HG03196 (cell line): ENCODE results near the gene LDHAL6B.
A peak's percentile ranks its signal among the peaks of the same experiment; 100 is the strongest.

Experiments used
- ATAC-seq: cut with Tn5 transposase; IDR thresholded peaks from one replicate; pipeline ENCODE4 v1.9.1; 2021; ENCODE audit not compliant: unreplicated experiment

LDHAL6B gene

GRCh38 chr15:59249816-59250215, 43.2 kb downstream of the LDHAL6B start:
- no peak for ATAC-seq

DNA sequence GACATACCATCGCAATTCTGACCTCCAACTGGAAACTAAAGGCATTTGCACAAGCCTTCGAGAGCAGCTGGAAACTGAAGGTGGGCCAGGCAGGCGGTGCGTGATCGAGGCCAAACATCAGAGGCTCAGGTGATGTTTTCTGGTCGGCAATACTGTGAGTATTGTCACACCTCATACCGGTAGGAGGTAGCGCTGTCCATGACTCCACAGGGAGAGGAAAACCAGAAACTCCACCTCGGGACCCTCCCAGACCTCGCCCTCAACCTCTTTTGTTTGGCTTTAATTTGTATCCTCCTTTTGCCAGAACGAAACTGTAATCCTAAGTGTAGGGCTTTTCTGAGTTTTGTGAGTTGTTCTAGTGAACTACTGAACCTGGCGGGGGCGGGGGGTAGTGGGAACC, 43.6 kb downstream of the LDHAL6B start:
- no peak for ATAC-seq

DNA sequence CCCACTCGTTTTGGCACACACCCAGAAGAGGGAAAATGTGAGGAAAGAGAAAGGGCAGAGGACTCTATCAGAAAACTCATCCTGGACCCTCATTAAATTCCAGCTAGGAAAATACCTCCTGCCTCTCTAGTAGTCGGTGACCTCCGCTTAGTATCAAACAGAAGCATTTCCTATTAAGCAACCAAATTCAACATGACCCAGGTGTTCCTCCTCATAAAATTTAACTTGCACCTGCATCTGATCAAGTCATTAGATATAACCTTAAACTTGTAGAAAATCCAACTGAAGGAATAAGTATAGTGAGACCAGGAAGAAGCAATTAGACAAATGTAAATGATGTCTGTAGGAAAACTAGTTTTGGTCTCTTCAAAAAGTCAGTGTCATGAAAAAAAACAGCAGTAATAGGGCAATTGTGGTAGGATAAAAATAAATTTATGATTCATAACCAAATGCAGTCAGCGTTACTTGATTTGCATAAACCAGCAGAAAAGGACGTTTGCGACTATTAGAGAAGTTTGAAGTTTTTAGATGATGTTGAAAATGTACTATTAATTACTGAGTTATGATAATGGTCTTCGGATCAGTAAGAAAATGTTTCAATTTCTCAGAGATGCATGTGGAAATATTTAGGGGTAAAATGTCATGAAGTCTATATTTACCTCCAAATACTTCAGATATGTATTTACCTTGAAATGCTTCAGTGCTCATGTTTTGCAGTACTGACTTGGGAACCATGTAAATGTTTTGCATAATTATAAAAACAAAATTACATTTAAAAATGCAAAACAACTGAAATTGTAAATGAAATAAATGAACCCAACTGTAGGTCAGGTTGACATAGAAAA, 44.6 kb downstream of the LDHAL6B start:
- ATAC-seq, result peak; percentile 44

DNA sequence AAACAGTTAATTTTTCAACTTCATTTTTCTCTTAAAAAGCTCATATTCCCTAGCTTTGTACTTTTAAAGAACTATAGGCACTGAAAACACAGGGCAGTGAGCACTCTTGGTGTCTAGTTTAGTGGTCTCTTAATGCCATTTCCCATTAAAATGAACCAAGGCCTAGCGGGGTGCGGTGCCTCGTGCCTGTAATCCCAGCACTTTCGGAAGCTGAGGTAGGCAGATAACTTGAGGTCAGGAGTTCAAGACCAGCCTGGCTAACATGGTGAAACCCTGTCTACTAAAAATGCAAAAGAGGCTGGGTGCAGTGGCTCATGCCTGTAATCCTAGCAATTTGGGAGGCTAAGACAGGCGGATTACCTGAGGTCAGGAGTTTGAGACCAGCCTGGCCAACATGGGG, 45.5 kb downstream of the LDHAL6B start:
- ATAC-seq, result no peak

GRCh38 chr15:59255680-59256336, 49.2 kb downstream of the LDHAL6B start:
- ATAC-seq, result no peak

- ATAC-seq, result no peak
These were observed 49.8 kb downstream of the LDHAL6B start for GRCh38 chr15:59256482-59256881.

DNA sequence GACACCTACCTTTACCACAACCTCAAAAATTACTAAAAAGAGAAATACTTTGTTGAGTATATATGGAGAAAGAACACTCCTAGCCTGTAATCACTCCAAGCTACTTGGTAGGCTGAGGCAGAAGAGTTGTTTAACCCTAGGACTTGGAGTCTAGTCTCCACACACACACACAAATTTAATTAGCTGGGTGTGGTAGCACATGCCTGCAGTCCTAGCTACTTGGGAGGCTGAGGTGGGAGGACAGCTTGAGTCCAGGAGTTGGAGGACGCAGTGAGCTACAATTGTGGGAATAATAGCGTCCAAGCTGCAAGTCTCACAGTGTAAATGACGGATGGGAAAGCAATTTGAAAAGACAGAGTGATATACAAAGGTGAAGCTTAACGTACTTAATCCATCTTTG, 50.5 kb downstream of the LDHAL6B start:
- no peak for ATAC-seq
